Measurements from ENCODE around the gene CHRM4.

CHRM4 gene

GRCh38 chr11:46370253-46370652 is 21.3 kb downstream of the CHRM4 start:
- Histone ChIP-seq H3K4me3 (replicated peaks; ENCODE audit: low read depth, low read length) (no peak overlapping the region), H3K27me3 (replicated peaks; ENCODE audit: control insufficient read depth, insufficient read depth, low read length) (no peaks in the 10 kb centered on the region), H3K36me3 (ENCODE audit: control insufficient read depth, insufficient read depth, low read length) (peaks cover 27% of the 10 kb centered on the region)
- DNase-seq (ENCODE audit: extremely low read depth, insufficient read length), result no peak
- no peak for TF ChIP-seq CTCF (IDR thresholded peaks at IDR 0.05; ENCODE audit: insufficient read depth, low read length, poor library complexity, severe bottlenecking)

GRCh38 chr11:46369458-46370152 is 22.0 kb downstream of the CHRM4 start:
- peak; percentile 94 for TF ChIP-seq CTCF (IDR thresholded peaks at IDR 0.05; ENCODE audit: insufficient read depth, low read length, poor library complexity, severe bottlenecking)
- Histone ChIP-seq H3K4me3 (replicated peaks; ENCODE audit: low read depth, low read length) (no peak overlapping the region), H3K36me3 (ENCODE audit: control insufficient read depth, insufficient read depth, low read length) (peaks cover 21% of the 10 kb centered on the region), H3K27me3 (replicated peaks; ENCODE audit: control insufficient read depth, insufficient read depth, low read length) (no peaks in the 10 kb centered on the region)
- no peak for DNase-seq (ENCODE audit: extremely low read depth, insufficient read length)

GRCh38 chr11:46367916-46368267 is 23.7 kb downstream of the CHRM4 start:
- DNase-seq (ENCODE audit: extremely low read depth, insufficient read length), result no peak
- Histone ChIP-seq H3K4me3 (replicated peaks; ENCODE audit: low read depth, low read length) (no peak overlapping the region), H3K27me3 (replicated peaks; ENCODE audit: control insufficient read depth, insufficient read depth, low read length) (no peaks in the 10 kb centered on the region), H3K36me3 (ENCODE audit: control insufficient read depth, insufficient read depth, low read length) (peaks cover 17% of the 10 kb centered on the region)
- no peak for TF ChIP-seq CTCF (IDR thresholded peaks at IDR 0.05; ENCODE audit: insufficient read depth, low read length, poor library complexity, severe bottlenecking)

- peaks cover 18% of the 10 kb centered on the region for H3K36me3 ChIP-seq (ENCODE audit: control insufficient read depth, insufficient read depth, low read length)
- H3K4me3 ChIP-seq (replicated peaks; ENCODE audit: low read depth, low read length), result no peak overlapping the region
- no peaks in the 10 kb centered on the region for H3K27me3 ChIP-seq (replicated peaks; ENCODE audit: control insufficient read depth, insufficient read depth, low read length)
- DNase-seq (ENCODE audit: extremely low read depth, insufficient read length), result peak; percentile 72
- peak; percentile 92 for TF ChIP-seq CTCF (IDR thresholded peaks at IDR 0.05; ENCODE audit: insufficient read depth, low read length, poor library complexity, severe bottlenecking)
These were observed 24.2 kb downstream of the CHRM4 start for GRCh38 chr11:46367244-46367915.

GRCh38 chr11:46366661-46367161 is 24.9 kb downstream of the CHRM4 start:
- Histone ChIP-seq H3K4me3 (replicated peaks; ENCODE audit: low read depth, low read length) (no peak overlapping the region), H3K27me3 (replicated peaks; ENCODE audit: control insufficient read depth, insufficient read depth, low read length) (no peaks in the 10 kb centered on the region), H3K36me3 (ENCODE audit: control insufficient read depth, insufficient read depth, low read length) (peaks cover 13% of the 10 kb centered on the region)
- TF ChIP-seq CTCF (IDR thresholded peaks at IDR 0.05; ENCODE audit: insufficient read depth, low read length, poor library complexity, severe bottlenecking), result no peak
- no peak for DNase-seq (ENCODE audit: extremely low read depth, insufficient read length)
